Measurements from ENCODE around the gene STAG1. TPM values are rescaled to one million over a fixed set of nuclear protein-coding genes. Genes with fewer than 3 reads are reported as not detected.
A peak's percentile ranks its signal among the peaks of the same experiment; 100 is the strongest.

The STAG1 gene
- total RNA-seq, 2 donors from 2014 or later = 26.8 to 29.8 TPM

GRCh38 chr3:136463170-136463569 lies 289.0 kb downstream of the STAG1 start:
- Histone ChIP-seq H3K27me3 (ENCODE audit: control insufficient read depth, insufficient read depth, low read length, poor library complexity, severe bottlenecking) (no peaks in the 10 kb centered on the region), H3K4me3 (ENCODE audit: low read length) (no peak overlapping the region), H3K9me3 (ENCODE audit: control insufficient read depth, low read length) (peaks cover 8% of the 10 kb centered on the region), H3K27ac (ENCODE audit: low read depth, low read length) (no peak overlapping the region), H3K9ac (ENCODE audit: extremely low read depth, low read length, poor library complexity, severe bottlenecking) (no peak overlapping the region), H3K36me3 (ENCODE audit: control insufficient read depth, insufficient read depth, low read length) (peaks cover 22% of the 10 kb centered on the region), H3K4me1 (ENCODE audit: control insufficient read depth, insufficient read depth, low read length) (no peaks in the 10 kb centered on the region)
- Mint-ChIP-seq H3K9me3 (peaks cover 19% of the 10 kb centered on the region), H3K36me3 (ENCODE audit: low read depth) (peaks cover 56% of the 10 kb centered on the region), H3K4me3 (no peak overlapping the region), H3K27me3 (ENCODE audit: insufficient read depth) (no peaks in the 10 kb centered on the region), H3K27ac (no peak overlapping the region), H3K4me1 (no peaks in the 10 kb centered on the region)
- no peak for DNase-seq
- no peak for TF ChIP-seq CTCF (conservative IDR thresholded peaks at IDR 0.05)

GRCh38 chr3:136457793-136458192 lies 294.4 kb downstream of the STAG1 start:
- Mint-ChIP-seq H3K36me3 (ENCODE audit: low read depth) (peaks cover 77% of the 10 kb centered on the region), H3K27me3 (ENCODE audit: insufficient read depth) (no peaks in the 10 kb centered on the region), H3K27ac (no peak overlapping the region), H3K9me3 (peaks cover 57% of the 10 kb centered on the region), H3K4me3 (no peak overlapping the region), H3K4me1 (no peaks in the 10 kb centered on the region)
- Histone ChIP-seq H3K36me3 (ENCODE audit: control insufficient read depth, insufficient read depth, low read length) (peaks cover 40% of the 10 kb centered on the region), H3K4me1 (ENCODE audit: control insufficient read depth, insufficient read depth, low read length) (no peaks in the 10 kb centered on the region), H3K9me3 (ENCODE audit: control insufficient read depth, low read length) (peaks cover 50% of the 10 kb centered on the region), H3K9ac (ENCODE audit: extremely low read depth, low read length, poor library complexity, severe bottlenecking) (no peak overlapping the region), H3K27me3 (ENCODE audit: control insufficient read depth, insufficient read depth, low read length, poor library complexity, severe bottlenecking) (no peaks in the 10 kb centered on the region), H3K27ac (ENCODE audit: low read depth, low read length) (no peak overlapping the region), H3K4me3 (ENCODE audit: low read length) (no peak overlapping the region)
- DNase-seq = no peak
- TF ChIP-seq CTCF (conservative IDR thresholded peaks at IDR 0.05) = no peak
- WGBS, 2 experiments (ENCODE audit: insufficient coverage in 1 of 2, insufficient read length in 1 of 2) = 97% methylated on average over 2 of the region's 2 CpGs; no CpG with 5 or more reads in 1 of the 2 experiments

GRCh38 chr3:136456196-136456595 lies 296.0 kb downstream of the STAG1 start:
- no peak for TF ChIP-seq CTCF (conservative IDR thresholded peaks at IDR 0.05)
- peak overlapping the region; percentile 70 for H3K4me3 ChIP-seq (ENCODE audit: low read length)
- Mint-ChIP-seq H3K36me3 (ENCODE audit: low read depth) (peaks cover 69% of the 10 kb centered on the region), H3K27me3 (ENCODE audit: insufficient read depth) (no peaks in the 10 kb centered on the region), H3K9me3 (peaks cover 57% of the 10 kb centered on the region), H3K27ac (no peak overlapping the region), H3K4me1 (no peaks in the 10 kb centered on the region), H3K4me3 (no peak overlapping the region)
- H3K9ac ChIP-seq (ENCODE audit: extremely low read depth, low read length, poor library complexity, severe bottlenecking) = no peak overlapping the region
- peaks cover 44% of the 10 kb centered on the region for H3K36me3 ChIP-seq (ENCODE audit: control insufficient read depth, insufficient read depth, low read length)
- 80 to 100% methylated on average over 1 to 2 of the region's 2 CpGs for WGBS, 2 experiments (ENCODE audit: insufficient coverage in 1 of 2, insufficient read length in 1 of 2)
- no peak for DNase-seq
- H3K4me1 ChIP-seq (ENCODE audit: control insufficient read depth, insufficient read depth, low read length) = no peaks in the 10 kb centered on the region
- H3K27me3 ChIP-seq (ENCODE audit: control insufficient read depth, insufficient read depth, low read length, poor library complexity, severe bottlenecking) = no peaks in the 10 kb centered on the region
- H3K27ac ChIP-seq (ENCODE audit: low read depth, low read length) = no peak overlapping the region
- peaks cover 50% of the 10 kb centered on the region for H3K9me3 ChIP-seq (ENCODE audit: control insufficient read depth, low read length)

All from endodermal cell (in vitro differentiated cells).